Measurements from ENCODE around the gene RSRP1.

Gene RSRP1

DNA sequence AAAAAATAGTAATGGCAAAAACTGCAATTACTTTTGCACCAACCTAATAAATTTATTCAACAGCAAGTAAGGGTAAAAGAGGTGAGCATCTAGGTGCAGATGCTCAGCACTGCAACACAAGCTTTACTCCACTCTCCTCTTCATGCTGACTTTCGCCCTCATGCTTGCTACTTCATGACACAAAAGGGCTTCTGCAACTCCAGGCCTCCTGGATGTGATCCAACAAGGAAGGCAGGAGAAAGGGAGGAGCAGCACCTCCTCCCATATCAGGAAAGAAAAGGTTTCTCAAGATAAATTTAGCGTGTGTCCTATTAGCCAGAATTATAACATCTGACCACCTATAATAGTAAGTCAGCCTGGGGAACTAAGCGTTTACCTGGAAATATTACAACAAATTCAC, 26.6 kb downstream of the RSRP1 start:
- in situ Hi-C loops (cut with MboI; ENCODE audit: low sequenced_read_pairs) = loop anchor here (25.0 kb wide), 1 partner anchor 533 kb away; no protein-coding TSS in a partner anchor

DNA sequence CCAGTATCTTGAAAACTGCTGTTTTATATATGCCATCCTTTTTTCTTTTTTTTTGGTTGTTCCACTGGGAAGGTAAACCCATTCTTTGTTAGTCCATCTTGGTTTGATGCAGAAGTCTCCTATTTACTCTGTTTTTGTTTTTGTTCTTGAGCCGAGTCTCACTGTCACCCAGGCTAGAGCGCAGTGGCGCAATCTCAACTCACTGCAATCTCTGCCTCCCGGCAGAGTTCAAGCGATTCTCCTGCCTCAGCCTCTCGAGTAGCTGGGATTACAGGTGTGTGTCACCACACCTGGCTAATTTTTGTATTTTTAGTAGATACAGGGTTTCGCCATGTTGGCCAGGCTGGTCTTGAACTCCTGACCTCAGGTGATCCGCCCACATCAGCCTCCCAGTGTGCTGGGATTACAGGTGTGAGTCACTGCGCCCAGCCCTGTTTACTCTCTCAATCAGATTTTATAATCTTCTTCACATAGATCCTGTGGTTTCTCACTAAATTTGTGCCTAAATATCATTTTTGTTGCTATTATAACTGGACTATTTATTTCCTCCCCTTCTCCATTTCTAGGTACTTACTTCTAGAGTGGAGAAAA, 27.5 kb downstream of the RSRP1 start:
- in situ Hi-C loops (cut with MboI; ENCODE audit: low sequenced_read_pairs) = loop anchor here (25.0 kb wide), 1 partner anchor 532 kb away; no protein-coding TSS in a partner anchor

DNA sequence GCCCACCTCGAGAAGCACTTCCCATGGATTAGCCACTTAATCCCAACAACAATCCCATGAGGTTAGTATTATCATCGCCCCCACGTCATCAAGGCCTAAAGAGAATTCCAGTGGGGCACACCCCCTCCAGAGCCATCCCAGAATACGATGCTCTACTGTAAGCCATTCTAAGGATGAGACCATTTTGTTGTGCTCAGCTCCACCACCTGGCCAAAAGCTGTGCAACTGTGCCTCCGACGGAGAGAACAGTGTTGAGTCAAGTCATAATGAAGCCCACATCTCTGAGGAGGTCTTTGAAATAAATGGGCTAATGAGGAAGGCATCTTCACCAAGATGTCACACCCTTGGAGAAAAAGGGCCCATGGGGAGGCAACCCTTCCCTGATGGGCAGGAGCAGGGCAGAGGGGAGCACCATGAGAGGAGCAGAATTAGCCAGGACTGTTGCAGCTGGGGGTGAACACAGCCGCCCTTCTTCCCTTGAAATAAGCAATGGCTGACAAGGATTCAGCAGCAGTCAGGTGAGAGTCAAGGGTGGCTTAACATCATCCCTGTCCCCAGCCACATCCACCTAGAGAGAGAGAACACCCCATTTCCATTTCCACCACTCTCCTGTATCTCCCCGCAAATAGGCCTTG, 29.5 kb downstream of the RSRP1 start:
- in situ Hi-C loops (cut with MboI; ENCODE audit: low sequenced_read_pairs) = loop anchor here (25.0 kb wide), 1 partner anchor 530 kb away; no protein-coding TSS in a partner anchor

DNA sequence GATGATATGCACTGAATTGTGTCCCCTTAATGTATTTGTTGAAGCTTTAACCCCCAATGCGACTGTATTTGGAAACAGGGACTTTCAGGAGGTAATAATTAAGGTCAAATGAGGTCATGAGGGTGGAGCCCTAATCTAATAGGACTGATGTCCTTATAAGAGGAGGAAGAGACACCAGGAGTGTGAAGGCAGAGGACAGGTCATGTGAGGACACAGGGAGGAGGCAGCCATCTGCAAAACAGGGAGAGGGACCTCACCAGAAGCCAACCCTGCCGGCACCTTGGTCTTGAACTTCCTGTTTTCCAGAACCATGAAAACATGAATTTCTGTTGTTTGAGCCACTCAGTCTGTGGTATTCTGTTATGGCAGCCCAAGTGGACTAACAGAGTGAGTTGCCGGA, 30.2 kb downstream of the RSRP1 start:
- in situ Hi-C loops (cut with MboI; ENCODE audit: low sequenced_read_pairs) = loop anchor here (25.0 kb wide), 1 partner anchor 530 kb away; no protein-coding TSS in a partner anchor

DNA sequence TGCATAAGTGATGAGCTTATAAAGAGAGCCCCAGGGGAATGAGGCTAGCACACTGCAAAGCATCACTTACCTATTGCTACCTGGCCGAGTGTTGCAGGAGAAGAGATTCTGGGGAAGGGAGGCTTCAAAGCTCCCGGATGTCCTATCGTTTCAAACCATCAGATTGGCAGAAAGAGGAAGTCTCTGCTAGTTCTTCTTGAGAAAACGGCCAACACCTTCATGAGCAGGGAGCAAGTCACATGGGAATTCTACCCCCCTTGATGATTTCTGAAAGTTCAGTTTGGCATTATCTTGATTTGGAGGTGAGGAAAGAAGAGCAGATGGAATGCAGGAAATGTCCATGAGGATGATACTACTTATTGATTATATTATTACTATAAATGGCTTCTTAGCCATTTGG, 31.1 kb downstream of the RSRP1 start:
- in situ Hi-C loops (cut with MboI; ENCODE audit: low sequenced_read_pairs) = loop anchor here (25.0 kb wide), 1 partner anchor 529 kb away; no protein-coding TSS in a partner anchor

DNA sequence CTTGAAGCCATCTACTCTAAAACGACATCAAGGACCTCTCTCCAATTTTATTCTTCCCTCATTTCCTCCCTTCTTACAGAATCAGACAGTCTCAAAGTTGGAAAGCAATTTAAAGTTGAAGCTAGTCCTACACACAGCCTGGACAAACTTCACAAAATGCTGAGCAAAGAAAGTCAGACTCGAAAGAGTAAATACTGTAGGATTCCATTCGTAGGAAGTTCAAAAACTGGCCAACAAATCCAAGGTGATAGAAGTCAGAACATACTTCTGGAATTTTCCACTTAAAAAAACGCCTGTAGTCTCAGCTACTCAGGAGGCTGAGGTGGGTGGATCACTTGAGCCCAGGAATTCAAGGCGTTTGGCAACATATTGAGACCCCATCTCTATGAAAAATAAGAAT, 34.5 kb downstream of the RSRP1 start:
- in situ Hi-C loops (cut with MboI; ENCODE audit: low sequenced_read_pairs) = loop anchor here (25.0 kb wide), 1 partner anchor 525 kb away; no protein-coding TSS in a partner anchor

DNA sequence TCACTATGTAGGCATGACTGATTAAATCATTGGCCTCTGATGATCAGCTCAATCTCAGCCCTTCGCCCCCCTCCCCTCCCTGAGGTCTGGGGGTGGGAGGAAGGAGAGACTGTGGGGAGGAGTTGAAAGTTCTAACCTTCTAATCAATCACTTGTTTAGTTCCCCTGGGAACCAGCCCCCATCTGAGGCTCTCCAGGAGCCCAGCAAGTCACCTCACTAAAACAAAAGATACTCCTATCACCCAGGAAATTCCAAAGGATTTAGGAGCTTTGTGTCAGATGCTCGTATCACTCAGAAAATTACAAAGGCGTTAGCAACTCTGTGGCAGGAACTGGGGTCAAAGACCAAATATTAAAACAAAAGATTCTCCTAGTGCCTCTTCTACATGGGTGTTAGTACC, 36.5 kb downstream of the RSRP1 start:
- in situ Hi-C loops (cut with MboI; ENCODE audit: low sequenced_read_pairs) = loop anchor here (25.0 kb wide), 1 partner anchor 523 kb away; no protein-coding TSS in a partner anchor

DNA sequence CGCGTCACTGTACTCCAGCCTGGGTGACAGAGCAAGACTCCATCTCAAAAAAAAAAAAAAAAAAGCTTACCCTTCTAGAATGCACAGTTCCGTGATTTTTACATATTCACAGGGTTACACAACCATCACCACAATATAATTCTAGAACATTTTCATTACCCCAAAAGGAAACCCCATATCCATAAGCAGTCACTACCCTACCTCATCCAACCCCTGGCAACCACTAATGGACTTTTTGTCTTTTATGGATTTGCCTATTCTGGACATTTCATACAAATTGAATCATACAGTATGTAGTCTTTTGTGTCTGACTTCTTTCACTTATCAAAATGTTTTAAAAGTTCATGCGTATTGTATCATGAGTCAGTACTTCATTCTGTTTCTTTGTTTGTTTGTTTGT, 37.7 kb downstream of the RSRP1 start:
- in situ Hi-C loops (cut with MboI; ENCODE audit: low sequenced_read_pairs) = loop anchor here (5.0 to 25.0 kb wide), 2 partner anchors 362 to 522 kb away; no protein-coding TSS in a partner anchor

DNA sequence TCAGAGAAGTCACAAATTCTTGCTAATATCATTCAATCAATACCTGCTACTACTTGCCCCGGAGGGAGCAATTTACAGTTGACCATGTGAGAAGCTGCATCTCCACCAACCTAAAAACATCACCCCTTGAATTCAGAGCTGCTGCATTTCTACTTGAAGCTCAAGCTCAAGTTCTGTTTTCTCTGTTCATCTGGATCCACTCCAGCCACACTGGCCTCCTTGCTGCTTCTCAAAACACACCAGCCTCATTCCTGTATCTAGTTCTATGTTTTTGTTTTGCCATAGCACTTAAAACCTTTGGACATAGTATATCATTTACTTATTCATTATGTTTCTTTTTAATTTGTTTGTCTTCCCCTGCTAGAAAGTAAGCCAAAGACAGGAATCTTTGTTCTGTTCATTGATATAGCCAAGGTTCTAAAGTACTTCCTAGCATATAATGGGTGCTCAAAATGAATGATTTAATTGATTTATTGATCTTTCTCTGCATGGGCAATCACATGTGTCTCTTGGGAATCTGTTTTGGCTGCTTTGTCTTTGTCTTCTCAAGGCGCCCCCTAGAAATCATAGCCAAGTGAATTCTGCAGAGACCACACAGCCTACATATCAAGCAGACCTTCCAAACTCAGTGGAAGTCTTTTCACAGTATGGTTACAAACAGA, 38.6 kb downstream of the RSRP1 start:
- in situ Hi-C loops (cut with MboI; ENCODE audit: low sequenced_read_pairs) = loop anchor here (5.0 to 25.0 kb wide), 2 partner anchors 361 to 521 kb away; no protein-coding TSS in a partner anchor

DNA sequence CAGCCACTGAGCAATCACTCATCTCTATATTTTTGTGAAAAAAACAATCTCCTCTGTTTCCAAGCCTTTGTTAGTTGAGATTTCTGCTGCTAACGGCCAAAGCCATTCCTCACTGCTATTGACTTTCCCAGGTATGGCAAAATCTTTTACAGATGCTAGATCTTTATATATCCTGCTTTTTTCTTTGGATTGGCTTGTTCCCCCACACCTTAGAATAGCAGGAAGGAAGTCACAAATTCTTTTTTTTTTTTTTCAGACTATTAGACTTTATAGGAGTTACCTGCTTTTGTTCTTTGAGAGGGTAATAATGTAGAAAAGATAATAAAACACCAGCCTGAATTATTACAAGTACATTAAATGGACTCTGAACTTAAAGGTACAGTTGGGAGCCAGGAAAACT, 39.2 kb downstream of the RSRP1 start:
- in situ Hi-C loops (cut with MboI; ENCODE audit: low sequenced_read_pairs) = loop anchor here (5.0 to 25.0 kb wide), 2 partner anchors 361 to 521 kb away; no protein-coding TSS in a partner anchor

DNA sequence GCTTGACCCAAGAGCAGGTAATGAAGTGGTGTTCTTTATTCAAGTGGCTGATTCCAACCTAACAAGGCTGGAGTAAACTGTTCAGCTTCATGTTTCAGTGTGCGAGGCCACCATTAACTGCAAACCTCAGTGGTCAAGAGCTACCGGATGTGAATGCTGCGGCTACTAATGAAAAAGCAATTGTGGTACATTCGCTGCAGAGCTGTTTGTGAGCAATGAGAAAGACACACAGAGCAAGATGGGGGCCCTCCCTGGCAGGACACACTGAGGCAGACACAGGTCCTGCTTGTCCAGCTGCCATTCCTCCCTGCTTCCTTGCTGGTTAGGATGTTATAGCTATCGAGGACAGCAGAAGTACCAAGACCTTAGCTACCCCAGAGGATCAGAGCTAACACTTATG, 41.1 kb downstream of the RSRP1 start:
- in situ Hi-C loops (cut with MboI; ENCODE audit: low sequenced_read_pairs) = loop anchor here (5.0 to 25.0 kb wide), 2 partner anchors 359 to 519 kb away; no protein-coding TSS in a partner anchor

DNA sequence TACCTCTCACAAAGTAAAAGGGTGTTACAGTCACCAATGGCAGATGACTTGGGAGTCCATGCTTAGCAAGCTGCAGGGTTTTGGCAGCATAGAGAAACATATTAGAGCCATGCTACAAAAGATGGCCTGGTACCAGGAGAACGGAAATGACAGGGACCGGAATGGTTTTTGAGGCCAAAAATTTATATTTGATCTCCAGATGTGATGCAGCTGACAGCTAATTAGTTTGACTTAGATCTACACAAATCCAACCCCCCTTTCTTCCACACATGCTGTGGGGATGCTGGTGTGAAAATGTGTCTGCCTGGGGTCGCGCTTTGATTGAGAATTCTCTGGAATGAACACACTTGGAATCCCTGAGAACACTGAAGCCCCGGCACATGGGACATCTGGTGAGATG, 41.5 kb downstream of the RSRP1 start:
- in situ Hi-C loops (cut with MboI; ENCODE audit: low sequenced_read_pairs) = loop anchor here (5.0 to 25.0 kb wide), 2 partner anchors 358 to 518 kb away; no protein-coding TSS in a partner anchor

DNA sequence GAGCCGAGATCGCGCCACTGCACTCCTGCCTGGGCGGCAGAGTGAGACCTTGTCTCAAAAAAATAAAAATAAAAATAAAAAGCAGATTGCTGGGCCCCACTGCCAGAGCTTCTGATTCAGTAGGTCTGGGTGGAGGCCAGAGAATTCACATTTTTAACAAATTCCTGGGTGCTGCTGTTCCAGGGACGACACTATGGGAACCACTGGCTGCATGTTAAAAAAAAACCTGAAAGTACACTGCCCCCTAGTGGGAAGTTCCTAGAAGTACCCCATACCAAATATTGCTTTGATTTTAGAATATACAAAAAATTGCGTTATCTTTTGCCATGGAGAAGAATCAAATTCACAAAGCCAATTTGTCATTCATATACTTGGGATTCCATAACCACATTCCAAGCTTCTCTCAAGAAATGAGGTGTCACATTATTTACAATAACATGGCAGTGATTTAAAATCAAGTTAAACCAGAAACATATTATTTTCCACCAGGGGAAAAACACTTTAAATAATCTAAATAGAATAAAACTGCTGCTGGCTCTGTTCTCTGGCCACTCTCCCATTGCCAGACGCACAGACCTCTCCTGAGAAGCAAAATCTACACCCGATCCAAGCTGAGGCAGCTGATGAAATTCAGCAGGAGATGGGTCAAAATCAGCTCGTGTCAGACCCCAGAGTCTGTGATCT, 42.3 kb downstream of the RSRP1 start:
- in situ Hi-C loops (cut with MboI; ENCODE audit: low sequenced_read_pairs) = loop anchor here (5.0 to 25.0 kb wide), 2 partner anchors 358 to 518 kb away; no protein-coding TSS in a partner anchor

DNA sequence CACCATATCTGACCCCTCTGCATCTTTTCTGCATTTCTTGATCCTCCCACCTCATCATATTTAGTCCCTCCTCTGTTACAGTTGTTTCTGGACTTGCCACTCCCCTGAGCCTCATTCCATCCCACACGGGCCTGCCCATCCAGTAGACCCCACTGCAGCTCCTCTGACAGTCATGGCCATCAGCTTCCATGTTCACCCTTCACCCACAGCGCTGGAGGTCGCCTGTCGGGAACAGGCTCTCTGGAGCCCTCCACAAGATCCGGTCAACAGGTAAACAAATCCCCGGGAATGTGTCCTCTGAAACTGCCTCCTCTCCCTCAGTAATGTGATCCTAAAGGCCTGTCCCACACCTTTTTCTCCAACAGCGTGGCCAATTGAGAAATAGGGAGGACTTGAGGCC, 46.2 kb downstream of the RSRP1 start:
- in situ Hi-C loops (cut with MboI; ENCODE audit: low sequenced_read_pairs) = loop anchor here (25.0 kb wide), 1 partner anchor 514 kb away; no protein-coding TSS in a partner anchor

DNA sequence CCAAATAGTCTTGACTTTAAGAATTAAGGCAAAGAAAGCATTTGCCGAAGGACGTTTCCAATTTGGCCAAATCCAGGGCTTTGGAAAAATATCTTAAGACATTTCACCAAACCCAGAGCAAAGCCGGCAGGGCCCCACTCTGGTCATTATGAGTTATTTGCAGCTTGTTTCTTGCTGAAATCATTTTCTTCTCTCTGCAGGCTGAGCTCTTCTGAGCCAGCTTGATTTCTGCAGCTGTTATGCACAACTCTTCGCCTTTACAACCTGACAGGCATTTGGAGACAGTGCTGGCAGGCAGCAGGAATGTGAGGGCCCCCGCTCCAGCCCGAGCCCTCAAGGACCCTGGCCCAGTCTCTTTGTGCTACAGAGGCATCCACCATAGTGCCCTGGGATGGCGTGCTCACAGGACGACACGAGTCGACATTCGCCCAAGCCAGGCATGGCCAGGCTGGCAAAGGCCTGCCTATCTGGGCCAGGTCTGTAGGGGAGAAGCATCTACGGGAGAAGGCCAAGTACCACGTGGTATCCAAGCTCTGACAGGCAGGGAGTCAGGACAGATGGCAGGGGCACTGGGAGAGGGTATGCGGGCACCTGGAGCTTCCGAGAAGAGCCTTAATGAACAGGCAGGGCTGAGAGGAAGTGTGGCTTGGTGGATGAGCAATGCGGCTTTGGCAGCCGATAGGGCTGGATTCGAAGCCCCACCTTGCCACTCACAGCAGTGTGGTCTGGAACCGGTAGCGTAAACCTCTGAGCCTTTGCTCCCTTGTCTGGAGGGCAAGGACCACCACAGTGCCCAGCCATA, 47.2 kb downstream of the RSRP1 start:
- in situ Hi-C loops (cut with MboI; ENCODE audit: low sequenced_read_pairs) = loop anchor here (25.0 kb wide), 1 partner anchor 513 kb away; no protein-coding TSS in a partner anchor

DNA sequence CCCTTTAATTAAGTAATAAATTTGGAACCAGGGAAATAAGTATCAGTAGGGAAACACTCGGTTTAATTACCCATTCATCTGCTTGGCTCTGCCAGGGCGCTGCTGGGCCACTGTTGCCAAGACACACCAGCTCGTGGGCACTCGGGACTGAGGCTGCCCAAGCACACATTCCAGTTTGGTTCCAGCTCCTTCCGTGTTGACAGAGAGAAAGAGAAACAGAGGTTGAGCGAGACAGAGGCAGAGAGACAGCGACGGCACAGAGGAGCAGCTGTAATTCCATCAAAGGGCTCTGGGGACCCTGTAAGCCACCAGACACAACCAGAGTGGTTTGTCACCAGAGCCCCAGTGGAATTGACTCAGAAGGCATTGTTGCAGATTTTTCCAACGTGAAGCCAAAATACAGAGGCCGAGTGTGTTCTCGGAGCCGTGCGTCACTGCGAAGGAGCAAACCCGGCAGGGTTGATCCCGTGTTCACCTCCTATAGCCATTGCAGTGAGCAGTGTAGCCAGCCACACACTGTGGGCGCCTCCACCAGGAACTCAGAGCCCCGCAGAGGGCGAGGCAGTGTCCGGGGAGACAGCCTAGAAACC, 48.5 kb downstream of the RSRP1 start:
- in situ Hi-C loops (cut with MboI; ENCODE audit: low sequenced_read_pairs) = no loop called here

DNA sequence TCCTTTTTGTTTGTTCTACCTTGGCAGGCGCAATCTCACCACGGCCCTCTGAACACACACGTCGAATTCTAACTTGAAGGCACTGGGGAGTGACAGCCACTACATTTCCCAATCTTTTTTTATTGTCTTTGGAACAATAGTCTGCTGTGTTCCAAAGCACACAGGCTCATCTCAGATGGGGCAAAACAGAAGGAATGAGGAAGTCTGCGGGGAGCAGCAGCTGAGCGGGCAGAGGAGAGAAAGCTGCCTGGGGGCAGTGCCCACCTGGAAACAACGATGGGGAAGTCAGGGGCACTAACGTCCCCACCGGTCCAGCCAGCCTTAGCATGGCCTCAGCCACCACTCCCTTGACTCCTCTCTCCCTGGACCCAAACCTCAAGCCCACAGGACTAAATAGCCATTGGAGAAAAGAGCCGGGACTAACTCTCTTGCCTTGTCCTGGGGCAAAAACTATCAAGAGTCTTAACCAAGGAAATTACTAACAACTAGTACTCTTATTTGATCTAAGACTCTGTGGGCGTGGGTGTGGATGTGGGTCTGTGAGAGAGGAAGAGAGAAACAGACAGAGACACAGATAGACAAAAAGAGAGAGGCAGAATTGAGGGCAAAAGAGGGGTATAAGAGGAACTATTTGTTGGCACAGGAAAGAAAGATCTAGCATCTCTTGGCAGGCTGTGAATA, 49.1 kb downstream of the RSRP1 start:
- in situ Hi-C loops (cut with MboI; ENCODE audit: low sequenced_read_pairs) = no loop called here

DNA sequence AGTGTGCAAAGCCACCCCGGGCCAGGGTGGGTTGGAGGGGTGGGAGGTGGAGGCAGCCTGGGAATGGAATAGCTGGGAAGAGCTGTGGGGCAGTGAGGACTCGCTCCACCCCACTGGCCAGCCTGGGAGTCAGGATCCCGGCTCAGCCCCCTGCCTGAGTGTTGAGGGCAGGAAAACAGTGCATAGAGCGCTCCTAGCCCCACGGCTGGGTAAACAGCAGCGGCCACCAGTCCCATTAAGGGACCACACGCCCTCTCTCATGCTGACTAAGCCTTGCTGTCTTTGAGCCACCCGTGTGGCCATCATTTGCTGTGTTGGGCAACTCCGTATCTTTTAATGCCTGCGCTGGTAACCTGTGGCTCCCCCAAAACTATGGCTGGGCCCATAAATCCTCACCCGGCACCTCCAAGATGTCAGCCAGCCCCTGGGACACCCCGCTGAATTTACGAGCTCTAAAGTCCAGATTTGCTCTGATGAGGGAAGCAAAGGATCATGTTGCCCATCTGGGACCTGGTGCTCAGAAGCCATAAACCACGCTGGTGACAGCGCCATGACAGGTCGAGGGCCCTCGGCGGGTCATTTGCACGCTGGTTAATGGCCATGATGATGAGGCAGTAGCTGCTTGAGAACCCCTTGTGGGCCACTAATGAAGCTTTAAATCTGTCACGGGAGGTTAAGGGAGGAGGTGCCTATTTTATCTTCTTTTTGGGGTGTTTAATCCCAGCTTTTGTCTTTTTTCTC, 49.8 kb downstream of the RSRP1 start:
- in situ Hi-C loops (cut with MboI; ENCODE audit: low sequenced_read_pairs) = no loop called here
